ENCODE measurements around the gene CEP57L1. TPM values are rescaled to one million over a fixed set of nuclear protein-coding genes. Genes with fewer than 3 reads are reported as not detected.
A peak's percentile ranks its signal among the peaks of the same experiment; 100 is the strongest.

Gene CEP57L1
- total and polyA plus RNA-seq, 2 experiments from 2014 or later, result 20.6 to 25.6 TPM

- Histone ChIP-seq H3F3A (ENCODE audit: insufficient read depth) (no peaks in the 10 kb centered on the region), H3K9me2 (ENCODE audit: insufficient read depth) (no peaks in the 10 kb centered on the region), H4K20me1 (ENCODE audit: insufficient read depth) (no peaks in the 10 kb centered on the region), H3K27me3 (replicated peaks; ENCODE audit: insufficient read depth) (no peaks in the 10 kb centered on the region), H3K9me3 (ENCODE audit: low read depth) (no peaks in the 10 kb centered on the region), H3K9ac (no peak overlapping the region), H2AFZ (no peak overlapping the region), H3K4me3 (no peak overlapping the region), H3K27ac (no peak overlapping the region), H3K4me1 (ENCODE audit: insufficient read depth) (no peaks in the 10 kb centered on the region), H3K36me3 (ENCODE audit: low read depth) (peaks cover 35% of the 10 kb centered on the region), H3K4me2 (ENCODE audit: unreplicated experiment) (no peak overlapping the region), H3K79me2 (ENCODE audit: insufficient read depth) (no peaks in the 10 kb centered on the region)
- DNase-seq, result no peak
- no peak for TF ChIP-seq EZH2phosphoT487 (IDR thresholded peaks at IDR 0.05; ENCODE audit: insufficient read depth, low read depth)
- no peak for TF ChIP-seq EZH2 (IDR thresholded peaks at IDR 0.05; ENCODE audit: insufficient read depth, poor library complexity, severe bottlenecking)
- 93 to 98% methylated on average over 1 of the region's 1 CpG for WGBS, 2 experiments (ENCODE audit: low coverage in 1 of 2, low lambda C conversion rate in 2 of 2, missing lambda C conversion rate in 2 of 2)
- in situ Hi-C loops (cut with MboI), result no loop called here
Measured at GRCh38 chr6:109153752-109154151, 58.4 kb downstream of the CEP57L1 start.

- H3K4me2 ChIP-seq (ENCODE audit: unreplicated experiment), result no peak overlapping the region
- no peak overlapping the region for H3K27ac ChIP-seq
- H3K27me3 ChIP-seq (replicated peaks; ENCODE audit: insufficient read depth), result no peaks in the 10 kb centered on the region
- DNase-seq, result no peak
- H3K36me3 ChIP-seq (ENCODE audit: low read depth), result peaks cover 14% of the 10 kb centered on the region
- H3K79me2 ChIP-seq (ENCODE audit: insufficient read depth), result no peaks in the 10 kb centered on the region
- H3K4me3 ChIP-seq, result no peak overlapping the region
- in situ Hi-C loops (cut with MboI), result no loop called here
- H3F3A ChIP-seq (ENCODE audit: insufficient read depth), result no peaks in the 10 kb centered on the region
- H3K9me2 ChIP-seq (ENCODE audit: insufficient read depth), result no peaks in the 10 kb centered on the region
- no peak overlapping the region for H3K9ac ChIP-seq
- no peaks in the 10 kb centered on the region for H4K20me1 ChIP-seq (ENCODE audit: insufficient read depth)
- no peak overlapping the region for H2AFZ ChIP-seq
- H3K4me1 ChIP-seq (ENCODE audit: insufficient read depth), result peaks cover 10% of the 10 kb centered on the region; the same call in 1 of the 2 replicates
- H3K9me3 ChIP-seq (ENCODE audit: low read depth), result no peaks in the 10 kb centered on the region
- TF ChIP-seq EZH2phosphoT487 (IDR thresholded peaks at IDR 0.05; ENCODE audit: insufficient read depth, low read depth) (no peak), EZH2 (IDR thresholded peaks at IDR 0.05; ENCODE audit: insufficient read depth, poor library complexity, severe bottlenecking) (no peak)
Measured at GRCh38 chr6:109164331-109164730, 69.0 kb downstream of the CEP57L1 start.

GRCh38 chr6:109165392-109165974, 70.2 kb downstream of the CEP57L1 start:
- in situ Hi-C loops (cut with MboI), result no loop called here
- Histone ChIP-seq H3K27ac (no peak overlapping the region), H3K4me1 (ENCODE audit: insufficient read depth) (peaks cover 10% of the 10 kb centered on the region; the same call in 1 of the 2 replicates), H3K27me3 (replicated peaks; ENCODE audit: insufficient read depth) (no peaks in the 10 kb centered on the region), H3K9me3 (ENCODE audit: low read depth) (no peaks in the 10 kb centered on the region), H4K20me1 (ENCODE audit: insufficient read depth) (no peaks in the 10 kb centered on the region), H3K9me2 (ENCODE audit: insufficient read depth) (no peaks in the 10 kb centered on the region), H3F3A (ENCODE audit: insufficient read depth) (no peaks in the 10 kb centered on the region), H3K4me2 (ENCODE audit: unreplicated experiment) (no peak overlapping the region), H2AFZ (no peak overlapping the region), H3K36me3 (ENCODE audit: low read depth) (peaks cover 4% of the 10 kb centered on the region; the same call in 1 of the 2 replicates), H3K79me2 (ENCODE audit: insufficient read depth) (no peaks in the 10 kb centered on the region), H3K9ac (no peak overlapping the region), H3K4me3 (no peak overlapping the region)
- TF ChIP-seq EZH2phosphoT487 (IDR thresholded peaks at IDR 0.05; ENCODE audit: insufficient read depth, low read depth) (no peak), EZH2 (IDR thresholded peaks at IDR 0.05; ENCODE audit: insufficient read depth, poor library complexity, severe bottlenecking) (no peak)
- peak; percentile 79 for DNase-seq
- 19 to 20% methylated on average over 1 of the region's 1 CpG for WGBS, 2 experiments (ENCODE audit: low coverage in 1 of 2, low lambda C conversion rate in 2 of 2, missing lambda C conversion rate in 2 of 2)

- H2AFZ ChIP-seq, result no peak overlapping the region
- H4K20me1 ChIP-seq (ENCODE audit: insufficient read depth), result no peaks in the 10 kb centered on the region
- H3K27ac ChIP-seq, result no peak overlapping the region
- H3K4me2 ChIP-seq (ENCODE audit: unreplicated experiment), result no peak overlapping the region
- 0 out of 2 replicates have a peak, but pooled peaks cover 7% of the 10 kb centered on the region for H3K4me1 ChIP-seq (ENCODE audit: insufficient read depth)
- H3K79me2 ChIP-seq (ENCODE audit: insufficient read depth), result no peaks in the 10 kb centered on the region
- 94 to 96% methylated on average over 3 of the region's 3 CpGs for WGBS, 2 experiments (ENCODE audit: low coverage in 1 of 2, low lambda C conversion rate in 2 of 2, missing lambda C conversion rate in 2 of 2)
- in situ Hi-C loops (cut with MboI), result no loop called here
- no peaks in the 10 kb centered on the region for H3K9me2 ChIP-seq (ENCODE audit: insufficient read depth)
- H3K36me3 ChIP-seq (ENCODE audit: low read depth), result no peaks in the 10 kb centered on the region; the same call in 1 of the 2 replicates
- no peaks in the 10 kb centered on the region for H3F3A ChIP-seq (ENCODE audit: insufficient read depth)
- no peak for TF ChIP-seq EZH2phosphoT487 (IDR thresholded peaks at IDR 0.05; ENCODE audit: insufficient read depth, low read depth)
- TF ChIP-seq EZH2 (IDR thresholded peaks at IDR 0.05; ENCODE audit: insufficient read depth, poor library complexity, severe bottlenecking), result no peak
- no peaks in the 10 kb centered on the region for H3K27me3 ChIP-seq (replicated peaks; ENCODE audit: insufficient read depth)
- no peak overlapping the region for H3K9ac ChIP-seq
- no peak for DNase-seq
- no peaks in the 10 kb centered on the region for H3K9me3 ChIP-seq (ENCODE audit: low read depth)
- no peak overlapping the region for H3K4me3 ChIP-seq
Measured at GRCh38 chr6:109166673-109167072, 71.4 kb downstream of the CEP57L1 start.
